Mucosa of descending colon (tissue), 3 donors: ENCODE measurements around the gene ETNK2. TPM values are rescaled to one million over a fixed set of nuclear protein-coding genes. Genes with fewer than 3 reads are reported as not detected.

ENCODE experiments used
- ATAC-seq: fragments of 200-7000 bp; cut with Tn5 transposase; one replicate; pipeline ENCODE4 v1.9.1; 2020; ENCODE audit warnings: mild to moderate bottlenecking, moderate library complexity
- DNase-seq, 3 donors: peaks; one replicate each; pipeline ENCODE4 v3.0.0-alpha.2; 2020
- H3K36me3 ChIP-seq: fragments of 200-600 bp; one replicate; pipeline ENCODE4 v1.8.0; 2021; ENCODE audit warnings: low read depth, mild to moderate bottlenecking
- H3K4me1 ChIP-seq: fragments of 200-600 bp; one replicate; pipeline ENCODE4 v1.8.0; 2021; ENCODE audit warnings: low read depth, mild to moderate bottlenecking
- H3K4me3 ChIP-seq: fragments of 200-600 bp; one replicate; pipeline ENCODE4 v1.8.0; 2021; ENCODE audit warnings: mild to moderate bottlenecking
- H3K9me3 ChIP-seq: fragments of 200-600 bp; one replicate; pipeline ENCODE4 v1.8.0; 2021; ENCODE audit warnings: mild to moderate bottlenecking
- intact Hi-C, 2 donors: fragments of 100-400 bp; cut with DNase I in 1 of 2; cut with micrococcal nuclease in 1 of 2; formaldehyde crosslinking; loops; one replicate each; pipeline versions ENCODE4 v1.11.0 to v1.11.1; 2022; cut with DNase I, micrococcal nuclease
- total RNA-seq, 3 donors: library from RNA; stranded (reverse); fragmentation: NEBNext Ultra II Directional in 2 of 3; extraction: Animal tissue kit (Norgen Biotek cat#: 25700) in 2 of 3; gene quantifications; one replicate each; pipeline versions ENCODE4 v1.2.1 to v1.2.4, GENCODE V29; 2021 to 2023
- TF ChIP-seq, protein P1 (sequence below): fragments of 200-600 bp; IDR thresholded peaks from one replicate; pipeline ENCODE4 v1.8.0; 2022; ENCODE audit warnings: antibody characterized with exemption, mild to moderate bottlenecking
- donor health status: DM: no; HTN: no; CAD: no; lungs with moderate emphysema.
- donor health status: DM: no; HTN: no; CAD: no.
- donor health status: DM: no; HTN: yes; CAD: no.

ETNK2 gene
- total RNA-seq, 3 donors from 2014 or later = 0.20 to 6.8 (median 2.1) TPM

DNA sequence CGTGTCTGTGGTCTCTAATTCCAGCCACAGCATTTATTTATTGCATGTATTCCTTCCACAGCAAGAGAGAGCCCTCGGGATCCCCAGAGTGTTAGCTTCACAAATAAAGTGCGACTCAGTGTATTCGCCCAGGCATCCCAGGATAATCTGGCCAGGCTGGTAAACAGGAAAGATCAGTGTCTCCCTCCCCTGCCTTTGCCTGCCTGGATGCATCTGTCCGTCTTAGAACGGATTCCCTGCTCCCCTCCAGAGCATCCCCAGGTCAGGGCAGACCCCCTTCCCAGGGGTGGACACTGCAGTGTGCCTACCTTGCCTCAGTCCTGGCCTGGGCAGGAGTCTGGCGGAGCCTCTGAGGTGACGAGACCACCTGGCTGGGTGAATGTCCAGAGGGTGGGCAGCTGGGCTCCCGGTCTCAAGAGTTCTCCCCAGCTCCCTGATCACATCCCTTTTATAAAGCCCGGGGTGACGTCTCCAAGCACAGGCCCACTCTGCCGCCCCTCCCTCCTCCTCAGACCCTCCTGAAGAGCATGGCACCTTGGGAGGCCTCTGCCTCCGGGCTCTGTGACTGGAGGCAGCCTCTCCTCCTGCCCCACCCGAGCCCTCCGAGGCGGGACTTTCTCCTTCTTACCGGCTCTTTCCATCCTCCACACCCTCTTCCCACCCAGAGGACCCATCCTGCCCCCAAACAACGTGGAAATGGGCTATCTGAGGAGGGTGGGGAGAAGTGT is 44.4 kb upstream of the ETNK2 start, which contains the start of gene KISS1:
TSS of gene KISS1 (minus strand) at position 424 of the 728 bp plus-strand sequence. CDS start 3,615 bp downstream, outside the sequence.
- intact Hi-C loops = no loop called here
- TF ChIP-seq, protein P1, sequence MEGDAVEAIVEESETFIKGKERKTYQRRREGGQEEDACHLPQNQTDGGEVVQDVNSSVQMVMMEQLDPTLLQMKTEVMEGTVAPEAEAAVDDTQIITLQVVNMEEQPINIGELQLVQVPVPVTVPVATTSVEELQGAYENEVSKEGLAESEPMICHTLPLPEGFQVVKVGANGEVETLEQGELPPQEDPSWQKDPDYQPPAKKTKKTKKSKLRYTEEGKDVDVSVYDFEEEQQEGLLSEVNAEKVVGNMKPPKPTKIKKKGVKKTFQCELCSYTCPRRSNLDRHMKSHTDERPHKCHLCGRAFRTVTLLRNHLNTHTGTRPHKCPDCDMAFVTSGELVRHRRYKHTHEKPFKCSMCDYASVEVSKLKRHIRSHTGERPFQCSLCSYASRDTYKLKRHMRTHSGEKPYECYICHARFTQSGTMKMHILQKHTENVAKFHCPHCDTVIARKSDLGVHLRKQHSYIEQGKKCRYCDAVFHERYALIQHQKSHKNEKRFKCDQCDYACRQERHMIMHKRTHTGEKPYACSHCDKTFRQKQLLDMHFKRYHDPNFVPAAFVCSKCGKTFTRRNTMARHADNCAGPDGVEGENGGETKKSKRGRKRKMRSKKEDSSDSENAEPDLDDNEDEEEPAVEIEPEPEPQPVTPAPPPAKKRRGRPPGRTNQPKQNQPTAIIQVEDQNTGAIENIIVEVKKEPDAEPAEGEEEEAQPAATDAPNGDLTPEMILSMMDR = no peak
- DNase-seq (no peak), ATAC-seq (no peak)
- no peaks in the 10 kb centered on the region for H3K9me3 ChIP-seq
- no peaks in the 10 kb centered on the region for H3K36me3 ChIP-seq
- H3K4me3 ChIP-seq = no peak within 1 kb of the TSS
- H3K4me1 ChIP-seq = peaks cover 3% of the 10 kb centered on the region

DNA sequence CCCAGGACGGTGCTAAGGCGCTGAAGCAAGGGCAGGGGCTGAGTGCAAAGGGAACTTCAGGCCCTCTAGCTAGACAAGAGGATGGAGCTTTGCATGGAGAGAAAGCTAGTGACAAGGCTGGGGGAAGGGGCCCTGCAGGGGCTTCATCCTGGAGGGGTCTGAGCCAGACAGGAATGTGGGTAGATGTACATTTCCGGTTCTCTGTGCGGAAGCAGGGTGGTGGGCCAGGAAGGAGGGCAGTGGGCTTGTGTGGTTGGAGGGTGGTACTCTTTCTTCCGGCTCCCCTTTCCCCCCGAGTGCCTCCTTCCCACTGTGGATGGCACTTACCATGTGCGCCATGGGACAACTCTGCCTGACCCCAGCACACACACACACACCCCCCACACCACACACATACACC is 42.9 kb upstream of the ETNK2 start:
- intact Hi-C loops = no loop called here
- TF ChIP-seq, protein P1 = no peak
- H3K36me3 ChIP-seq = no peaks in the 10 kb centered on the region
- DNase-seq (no peak), ATAC-seq (no peak)
- H3K4me3 ChIP-seq = no peak overlapping the region
- H3K4me1 ChIP-seq = peaks cover 3% of the 10 kb centered on the region
- H3K9me3 ChIP-seq = no peaks in the 10 kb centered on the region

DNA sequence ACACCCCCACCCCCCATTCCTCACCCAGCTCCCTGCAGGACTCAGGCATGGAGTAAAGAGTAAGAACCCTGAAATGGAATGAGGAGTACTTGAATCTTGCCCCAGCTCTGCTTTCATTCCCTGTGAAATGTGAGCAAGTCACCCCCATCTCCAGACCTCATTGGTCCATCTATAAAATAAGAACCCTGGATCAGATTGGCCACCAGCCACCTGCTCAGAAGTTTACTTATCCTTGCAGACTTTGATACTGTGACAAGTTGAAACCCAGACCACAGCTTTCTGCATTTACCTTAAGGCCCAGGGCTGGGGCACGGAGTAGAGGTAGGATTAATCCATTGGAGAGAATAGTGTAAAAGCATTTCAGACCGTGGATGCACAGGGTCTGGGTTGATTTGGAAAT is 42.2 kb upstream of the ETNK2 start:
- H3K9me3 ChIP-seq = no peaks in the 10 kb centered on the region
- TF ChIP-seq, protein P1 = no peak
- intact Hi-C loops = no loop called here
- H3K4me1 ChIP-seq = peaks cover 3% of the 10 kb centered on the region
- no peaks in the 10 kb centered on the region for H3K36me3 ChIP-seq
- H3K4me3 ChIP-seq = no peak overlapping the region
- DNase-seq (peak in 1 of 3 donors; percentile 21), ATAC-seq (no peak)

DNA sequence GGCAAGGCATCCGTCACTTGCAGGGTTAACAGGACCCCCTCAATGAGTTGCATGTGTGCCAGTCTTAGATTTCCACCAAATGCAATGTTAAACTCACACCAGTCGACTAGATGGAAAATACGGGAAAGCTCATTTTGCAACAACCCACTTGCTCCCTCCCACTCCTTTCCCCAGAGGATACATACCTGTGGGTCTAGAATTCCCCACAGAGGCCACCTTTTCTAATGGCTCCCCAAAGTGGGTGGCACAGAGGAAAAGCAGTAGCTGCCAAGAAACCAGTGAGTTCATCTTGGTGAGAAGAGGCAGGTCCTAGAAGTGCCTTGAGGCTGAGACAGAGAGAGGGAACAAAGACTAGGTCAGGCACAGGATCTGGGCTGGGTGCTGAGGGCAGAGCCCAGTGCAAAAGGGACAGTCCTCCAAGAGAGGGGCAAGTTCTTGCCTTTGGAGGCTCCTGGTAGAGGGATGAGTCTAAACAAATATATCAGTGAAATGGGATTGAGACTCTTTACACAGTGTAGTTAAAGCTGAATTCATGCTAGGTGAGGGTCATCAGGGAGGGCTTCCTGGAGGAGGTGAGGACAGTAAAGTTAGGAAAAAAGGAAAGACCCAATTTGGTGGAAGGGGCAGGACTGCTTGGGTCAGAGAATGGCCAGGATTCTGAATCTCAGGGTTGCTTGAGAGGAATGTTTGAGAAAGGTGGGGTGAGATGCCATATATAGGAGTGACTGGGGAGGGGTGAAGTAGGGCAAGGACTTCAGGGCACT is 40.9 kb upstream of the ETNK2 start:
- TF ChIP-seq, protein P1 = no peak
- peaks cover 3% of the 10 kb centered on the region for H3K4me1 ChIP-seq
- no peak for ATAC-seq
- no peaks in the 10 kb centered on the region for H3K9me3 ChIP-seq
- no peak for DNase-seq
- H3K4me3 ChIP-seq = no peak overlapping the region
- H3K36me3 ChIP-seq = no peaks in the 10 kb centered on the region
- intact Hi-C loops = no loop called here

DNA sequence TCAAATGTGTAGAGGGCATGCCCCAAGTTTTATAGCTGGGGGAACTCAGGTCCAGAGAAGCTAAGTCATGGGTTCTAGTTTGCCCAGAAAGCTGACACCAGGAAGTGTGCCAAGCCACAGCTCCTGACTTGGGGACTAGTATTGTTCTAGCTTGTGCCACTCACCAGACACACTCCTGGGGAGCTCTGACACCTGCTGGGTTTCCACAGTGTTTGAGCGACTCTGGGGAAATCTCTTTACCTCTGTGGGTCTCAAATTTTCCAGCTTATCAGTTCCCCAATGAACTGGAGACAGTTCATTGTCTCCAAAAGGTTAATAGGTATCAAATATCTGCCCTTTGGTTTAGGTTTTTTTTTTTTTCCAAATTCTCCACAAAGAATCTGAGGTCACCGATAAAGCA is 40.2 kb upstream of the ETNK2 start:
- no peak overlapping the region for H3K4me3 ChIP-seq
- no peak for DNase-seq
- intact Hi-C loops = no loop called here
- H3K4me1 ChIP-seq = peaks cover 3% of the 10 kb centered on the region
- no peaks in the 10 kb centered on the region for H3K36me3 ChIP-seq
- H3K9me3 ChIP-seq = no peaks in the 10 kb centered on the region
- TF ChIP-seq, protein P1 = no peak
- no peak for ATAC-seq
